PFSK-1 (cell line): ENCODE data around the gene MSMP.

Experiments used
- FOXP2 ChIP-seq: optimal IDR thresholded peaks from 2 replicates; pipeline ENCODE3; 2011; ENCODE audit warnings: borderline replicate concordance, control low read depth, inconsistent platforms; ENCODE audit not compliant: insufficient read depth; ENCODE audit errors: extremely low read length, extremely low read depth
- POLR2AphosphoS5 ChIP-seq: IDR thresholded peaks from 2 replicates; pipeline ENCODE4 v1.6.1; 2012; ENCODE audit warnings: low read depth, mild to moderate bottlenecking, control low read depth, low read length, moderate library complexity
- REST ChIP-seq, 2 experiments: IDR thresholded peaks; 2 replicates each; pipeline versions ENCODE4 v1.6.1 to v1.8.0; 2011 to 2012; ENCODE audit warnings: low read depth in 2 of 2, low read length in 2 of 2, control low read depth in 1 of 2, inconsistent platforms in 1 of 2, mild to moderate bottlenecking in 1 of 2, moderate library complexity in 1 of 2; ENCODE audit not compliant: insufficient read depth in 1 of 2
- SIN3A ChIP-seq: IDR thresholded peaks from 2 replicates; pipeline ENCODE4 v1.6.1; 2012; ENCODE audit warnings: mild to moderate bottlenecking, low read length, moderate library complexity, borderline replicate concordance; ENCODE audit not compliant: insufficient read depth
- TAF1 ChIP-seq: IDR thresholded peaks from 2 replicates; pipeline ENCODE4 v1.6.1; 2012; ENCODE audit warnings: low read length, control low read depth, borderline replicate concordance; ENCODE audit not compliant: insufficient read depth

GRCh38 chr9:35740243-35740642, 13.8 kb downstream of the MSMP start:
- TF ChIP-seq SIN3A (no peak), REST (IDR thresholded peaks at IDR 0.05; ENCODE audit: insufficient read depth in 1 of 2, low read depth in 2 of 2, low read length in 2 of 2) (no peak), TAF1 (no peak), POLR2AphosphoS5 (no peak), FOXP2 (no peak)
